DMS153 (cell line): Measurements from ENCODE around the gene TAAR8.
"Not testable (repeated sequence)": the region's sequence is repeated elsewhere in the genome, so short reads cannot be mapped to it uniquely, and the experiment has no call there.

ENCODE experiments used
- DNase-seq: peaks from one replicate; lab custom pipeline; 2025; lab: John Stamatoyannopoulos, UW

The TAAR8 gene

GRCh38 chr6:132552372-132552771 lies at the start of gene TAAR8:
Gene TAAR8 (plus strand): TSS chr6:132552672. CDS start chr6:132552693, 21 bp downstream.
- DNase-seq, result no peak

- DNase-seq, result no peak
These were observed 47.7 kb upstream of the TAAR8 start for GRCh38 chr6:132504757-132505156.

GRCh38 chr6:132505158-132505557 lies 47.3 kb upstream of the TAAR8 start:
- DNase-seq, result no peak

DNA sequence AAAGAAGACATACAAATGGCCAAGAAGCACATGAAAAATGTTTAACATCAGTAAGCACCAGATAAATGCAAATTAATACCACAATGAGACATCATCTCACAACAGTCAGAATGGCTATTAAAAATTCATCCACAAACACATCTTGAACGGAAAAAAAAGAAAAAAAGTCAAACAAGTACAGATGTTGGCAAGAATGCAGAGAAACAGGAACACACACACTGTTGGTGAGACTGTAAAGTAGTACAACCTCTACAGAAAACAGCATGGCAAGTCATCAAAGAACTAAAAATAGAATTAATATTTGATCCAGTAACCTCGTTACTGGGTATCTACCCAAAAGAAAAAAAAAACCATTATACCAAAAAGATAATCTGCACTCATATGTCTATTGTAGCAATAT lies 46.0 kb upstream of the TAAR8 start:
- no peak for DNase-seq

DNA sequence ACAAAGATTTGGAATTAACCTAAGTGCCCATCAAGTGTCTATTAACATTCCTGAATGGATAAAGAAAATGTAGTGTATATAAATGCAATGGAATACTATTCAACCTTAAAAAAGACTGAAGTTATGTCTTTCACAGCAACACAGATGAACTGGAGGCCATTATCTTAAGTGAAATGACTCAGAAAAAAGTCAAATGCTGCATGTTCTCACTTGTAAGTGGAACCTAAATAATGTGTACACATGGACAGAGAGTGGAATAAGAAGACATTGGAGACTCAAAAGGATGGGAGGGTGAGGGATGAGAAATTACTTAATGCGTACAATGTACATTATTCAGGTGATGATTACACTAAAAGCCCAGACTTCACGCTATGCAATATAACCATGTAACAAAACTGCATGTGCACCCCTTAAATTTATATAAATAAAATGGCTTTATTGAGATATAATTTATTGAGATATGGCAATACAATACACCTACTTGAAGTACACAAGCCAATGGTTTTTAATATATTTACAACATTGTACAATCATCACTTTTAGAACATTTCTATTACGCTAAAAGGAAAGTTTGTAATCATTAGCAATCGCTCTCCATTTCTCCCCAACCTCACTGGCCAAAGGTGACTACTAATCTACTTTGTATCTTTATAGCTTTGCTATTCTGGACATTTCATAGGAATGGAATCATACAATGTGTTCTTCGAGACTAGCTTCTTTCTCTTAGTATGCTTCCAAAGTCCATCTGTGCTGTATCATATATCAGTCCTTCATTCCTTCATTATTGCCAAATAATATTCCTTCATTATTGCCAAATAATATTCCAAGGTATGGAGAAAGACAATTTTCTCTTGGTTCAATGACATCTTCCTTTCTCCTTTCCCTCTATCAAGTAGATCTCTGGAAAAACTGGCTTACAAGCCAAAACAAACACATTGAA lies 45.3 kb upstream of the TAAR8 start:
- DNase-seq, result no peak

GRCh38 chr6:132511210-132511830 lies 41.2 kb upstream of the TAAR8 start:
- no peak for DNase-seq

GRCh38 chr6:132511831-132512220 lies 40.6 kb upstream of the TAAR8 start:
- no peak for DNase-seq

- no peak for DNase-seq
These were observed 40.2 kb upstream of the TAAR8 start for GRCh38 chr6:132512342-132512637.

GRCh38 chr6:132512638-132513632 lies 39.5 kb upstream of the TAAR8 start, which contains the start of gene STX7:
Gene STX7 (minus strand): TSS chr6:132513116. CDS start chr6:132503530, 9,586 bp downstream.
- peak; percentile 47 for DNase-seq

GRCh38 chr6:132513831-132514545 lies 38.5 kb upstream of the TAAR8 start:
- no peak for DNase-seq

GRCh38 chr6:132515386-132515785 lies 37.1 kb upstream of the TAAR8 start:
- DNase-seq, result no peak

DNA sequence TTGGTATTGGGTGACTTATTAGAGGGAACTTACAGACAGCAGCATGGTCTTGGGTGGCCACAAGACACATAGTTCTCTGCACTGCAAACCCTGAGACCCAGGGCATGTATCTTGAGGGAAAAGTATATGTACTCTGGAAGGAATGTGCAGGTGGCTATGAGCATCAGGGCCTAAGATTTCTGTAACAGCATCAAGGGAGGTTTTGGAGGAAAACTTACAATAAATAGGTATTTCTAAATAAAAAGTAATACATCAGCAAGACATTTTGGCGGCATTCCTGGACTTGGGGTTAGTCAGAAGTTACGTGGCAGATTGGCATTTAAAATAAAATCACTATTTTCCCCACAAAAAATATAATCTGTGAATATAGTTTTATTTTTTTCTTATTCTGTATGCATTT lies 31.5 kb upstream of the TAAR8 start:
- no peak for DNase-seq

DNA sequence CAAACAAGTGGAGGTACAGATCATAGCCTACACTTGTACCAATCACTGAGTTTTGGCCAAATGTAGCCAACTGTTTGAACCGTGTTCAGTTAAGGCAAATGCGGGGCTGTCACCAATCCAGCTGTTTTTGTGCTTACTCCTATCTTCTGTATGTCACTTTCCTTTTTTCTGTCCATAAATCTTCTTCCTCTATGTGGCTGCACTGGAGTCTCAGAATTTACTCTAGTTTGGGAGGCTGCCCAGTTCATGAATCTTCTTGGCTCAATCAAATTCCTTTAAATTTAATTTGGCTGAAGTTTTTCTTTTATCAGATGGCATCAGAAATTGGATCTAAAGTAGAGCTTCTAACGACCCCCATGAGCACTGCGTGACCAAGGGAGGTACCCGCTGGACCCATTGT lies 27.8 kb upstream of the TAAR8 start:
- no peak for DNase-seq

- no peak for DNase-seq
These were observed 26.6 kb upstream of the TAAR8 start for GRCh38 chr6:132525866-132526265.

DNA sequence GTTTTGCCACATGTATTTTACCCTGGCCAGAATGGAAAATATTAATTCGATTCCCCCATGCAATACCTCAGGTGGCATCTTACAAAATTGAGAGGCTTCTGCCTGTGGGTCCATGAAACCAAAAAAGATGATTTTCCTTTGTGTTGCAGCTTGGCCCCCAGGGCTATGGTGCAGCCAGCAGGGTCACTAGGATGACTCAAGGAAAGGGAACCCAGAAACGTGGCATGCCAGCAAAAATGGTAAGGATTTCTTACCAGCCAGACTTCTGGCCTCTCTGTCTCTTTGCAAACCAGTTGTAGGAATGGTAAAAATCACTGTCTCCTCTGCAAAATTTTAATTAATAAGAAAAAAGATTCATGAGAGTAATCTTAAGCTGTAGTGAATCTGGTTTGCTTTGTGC lies 26.0 kb upstream of the TAAR8 start:
- no peak for DNase-seq

DNA sequence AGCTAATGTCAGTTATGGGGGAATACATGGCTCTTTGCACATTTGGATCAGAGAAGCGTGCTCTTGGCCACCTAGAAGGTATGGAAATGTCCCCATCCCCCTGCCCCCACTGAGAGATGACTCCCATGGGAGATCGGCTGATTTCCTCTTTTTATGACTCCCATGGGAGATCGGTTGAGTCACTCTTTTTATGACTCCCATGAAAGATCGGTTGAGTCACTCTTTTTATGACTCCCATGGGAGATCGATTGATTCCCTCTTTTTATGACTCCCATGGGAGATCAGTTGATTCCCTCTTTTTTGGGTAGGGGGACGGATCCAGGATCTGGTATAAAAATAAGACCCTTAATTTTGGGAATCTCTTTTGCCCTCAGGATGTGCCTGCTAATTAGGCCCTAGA lies 24.7 kb upstream of the TAAR8 start:
- DNase-seq, result peak; percentile 14

DNA sequence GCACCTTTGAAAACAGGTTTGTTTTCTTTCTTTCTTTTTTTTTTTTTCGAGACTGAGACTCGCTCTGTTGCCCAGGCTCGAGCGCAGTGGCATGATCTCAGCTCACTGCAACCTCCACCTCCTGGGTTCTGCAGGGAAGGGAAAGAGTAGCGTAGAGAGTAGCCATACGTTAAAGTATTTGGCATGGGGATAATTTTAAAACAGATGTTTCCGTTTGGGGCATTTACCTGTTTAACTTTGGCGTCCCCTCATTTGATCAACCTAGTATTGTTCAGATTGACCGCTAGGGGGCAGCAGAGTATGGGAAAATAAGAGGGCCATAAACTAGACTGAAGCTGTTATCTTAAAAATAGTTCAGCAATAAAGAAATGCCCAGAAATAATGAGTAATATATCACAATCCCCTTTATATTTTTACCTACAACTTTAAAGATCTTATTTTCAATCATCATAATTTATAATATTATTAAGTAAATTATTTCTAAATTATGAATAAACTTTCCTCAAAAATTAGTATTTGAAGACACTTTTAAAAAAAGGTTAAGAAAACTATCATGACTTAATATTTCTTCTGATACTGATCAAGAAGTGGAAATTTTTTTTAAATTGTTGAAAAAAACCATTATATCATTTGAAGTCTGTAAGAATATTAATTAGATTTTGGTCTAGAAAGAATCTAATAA lies 22.0 kb upstream of the TAAR8 start:
- DNase-seq, result peak; percentile 41

DNA sequence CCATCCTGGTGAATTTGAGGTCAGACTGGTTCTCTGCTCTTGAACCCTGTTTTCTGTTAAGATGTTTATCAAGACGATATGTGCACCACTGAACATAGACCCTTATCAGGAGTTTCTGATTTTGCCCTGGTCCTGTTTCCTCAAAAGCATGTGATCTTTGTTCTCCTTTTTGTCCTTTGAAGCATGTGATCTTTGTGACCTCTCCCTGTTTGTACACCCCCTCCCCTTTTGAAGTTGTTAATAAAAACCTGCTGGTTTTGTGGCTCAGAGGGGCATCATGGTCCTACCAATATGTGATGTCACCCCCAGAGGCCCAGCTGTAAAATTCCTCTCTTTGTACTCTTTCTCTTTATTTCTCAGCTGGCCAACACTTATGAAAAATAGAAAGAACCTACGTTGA lies 17.9 kb upstream of the TAAR8 start:
- DNase-seq, result not testable (repeated sequence)

DNA sequence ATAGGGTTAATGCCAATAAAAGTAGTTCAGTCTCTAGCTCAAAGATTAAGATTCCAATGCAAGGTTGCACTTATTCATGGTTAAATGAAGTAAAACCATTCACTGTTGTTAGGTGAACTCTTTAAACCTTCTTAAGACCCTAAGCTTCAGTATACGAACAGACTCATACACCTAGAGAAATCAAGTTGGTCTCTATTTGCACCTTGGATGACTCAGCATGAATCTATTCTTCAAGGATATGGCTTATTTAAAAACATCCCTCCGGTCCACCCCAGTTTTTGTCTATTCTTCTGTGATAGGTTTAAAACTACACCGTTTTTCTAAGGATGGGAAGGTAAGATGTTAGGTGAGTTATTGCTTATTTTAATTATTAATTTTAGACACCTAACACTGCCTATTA lies 15.3 kb upstream of the TAAR8 start:
- no peak for DNase-seq

GRCh38 chr6:132537977-132538376 lies 14.5 kb upstream of the TAAR8 start, which contains the start of gene TAAR9:
Gene TAAR9 (plus strand): TSS chr6:132538277. CDS start chr6:132538290, 13 bp downstream.
- DNase-seq, result no peak

GRCh38 chr6:132544826-132545225 lies 7.6 kb upstream of the TAAR8 start:
- DNase-seq, result no peak
